Ishikawa (cell line): ENCODE measurements around the gene RAB44.

Experiments
- CEBPB ChIP-seq: IDR thresholded peaks from 2 replicates; pipeline ENCODE4 v1.6.1; 2012
- CREB1 ChIP-seq: IDR thresholded peaks from 2 replicates; pipeline ENCODE4 v1.6.1; 2012; ENCODE audit warnings: low read depth
- EGR1 ChIP-seq: IDR thresholded peaks from 2 replicates; pipeline ENCODE4 v1.6.1; 2012
- EP300 ChIP-seq: IDR thresholded peaks from 2 replicates; pipeline ENCODE4 v1.6.1; 2012; ENCODE audit warnings: borderline replicate concordance
- FOXM1 ChIP-seq: IDR thresholded peaks from 2 replicates; pipeline ENCODE4 v1.6.1; 2012; ENCODE audit warnings: low read depth, borderline replicate concordance
- NFIC ChIP-seq: IDR thresholded peaks from 2 replicates; pipeline ENCODE4 v1.6.1; 2012
- RAD21 ChIP-seq: IDR thresholded peaks from 2 replicates; pipeline ENCODE4 v1.6.1; 2012; ENCODE audit warnings: low read depth
- TAF1 ChIP-seq: IDR thresholded peaks from 2 replicates; pipeline ENCODE4 v1.6.1; 2012; ENCODE audit warnings: low read depth, mild to moderate bottlenecking
- TCF12 ChIP-seq: IDR thresholded peaks from 2 replicates; pipeline ENCODE4 v1.6.1; 2012; ENCODE audit warnings: low read depth
- TEAD4 ChIP-seq: IDR thresholded peaks from 2 replicates; pipeline ENCODE4 v1.6.1; 2012
- YY1 ChIP-seq: IDR thresholded peaks from 2 replicates; pipeline ENCODE4 v1.6.1; 2012; ENCODE audit warnings: low read depth
- ZBTB7A ChIP-seq: IDR thresholded peaks from 2 replicates; pipeline ENCODE4 v1.6.1; 2012; ENCODE audit warnings: low read depth
- TF ChIP-seq, protein P1 (sequence below): IDR thresholded peaks from 2 replicates; pipeline ENCODE4 v1.6.1; 2012
- TF ChIP-seq, protein P2 (sequence below): IDR thresholded peaks from 2 replicates; pipeline ENCODE4 v1.6.1; 2012
- TF ChIP-seq, protein P3 (sequence below): IDR thresholded peaks from 2 replicates; pipeline ENCODE4 v1.6.1; 2012; ENCODE audit warnings: low read depth, mild to moderate bottlenecking

RAB44 gene

DNA sequence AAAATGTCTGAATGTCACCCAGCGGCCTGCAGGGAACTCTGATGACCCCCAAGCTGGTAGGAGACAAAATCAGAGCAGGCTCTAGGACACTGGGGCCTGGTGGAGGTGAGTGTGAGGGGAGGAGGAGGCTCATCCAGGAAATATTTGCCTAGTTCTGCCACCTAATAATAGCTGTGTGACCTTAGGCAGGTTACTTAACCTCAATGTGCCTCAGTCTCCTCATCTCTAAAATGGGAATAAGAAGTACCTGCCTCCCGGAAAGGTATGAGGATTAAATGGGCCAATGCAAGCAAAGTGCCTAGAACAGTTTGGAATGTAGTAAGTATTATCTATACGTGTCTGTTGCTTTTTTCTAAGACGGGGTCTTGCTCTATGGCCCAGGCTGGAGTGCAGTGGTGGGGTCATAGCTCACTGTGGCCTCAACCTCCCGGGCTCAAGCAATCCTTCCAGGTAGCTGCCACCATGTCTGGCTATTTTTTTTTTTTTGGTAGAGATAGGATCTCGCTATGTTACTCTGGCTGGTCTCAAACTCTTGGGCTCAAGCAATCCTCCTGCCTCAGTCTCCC, 60.4 kb downstream of the RAB44 start:
- TF ChIP-seq RAD21 (no peak), YY1 (no peak), TAF1 (no peak), CEBPB (no peak), NFIC (no peak), TEAD4 (no peak), EP300 (no peak), EGR1 (no peak), ZBTB7A (no peak), CREB1 (no peak), TCF12 (no peak), FOXM1 (no peak)
- TF ChIP-seq, protein P1, sequence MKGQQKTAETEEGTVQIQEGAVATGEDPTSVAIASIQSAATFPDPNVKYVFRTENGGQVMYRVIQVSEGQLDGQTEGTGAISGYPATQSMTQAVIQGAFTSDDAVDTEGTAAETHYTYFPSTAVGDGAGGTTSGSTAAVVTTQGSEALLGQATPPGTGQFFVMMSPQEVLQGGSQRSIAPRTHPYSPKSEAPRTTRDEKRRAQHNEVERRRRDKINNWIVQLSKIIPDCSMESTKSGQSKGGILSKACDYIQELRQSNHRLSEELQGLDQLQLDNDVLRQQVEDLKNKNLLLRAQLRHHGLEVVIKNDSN, result no peak
- TF ChIP-seq, protein P2, sequence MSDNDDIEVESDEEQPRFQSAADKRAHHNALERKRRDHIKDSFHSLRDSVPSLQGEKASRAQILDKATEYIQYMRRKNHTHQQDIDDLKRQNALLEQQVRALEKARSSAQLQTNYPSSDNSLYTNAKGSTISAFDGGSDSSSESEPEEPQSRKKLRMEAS, result no peak
- TF ChIP-seq, protein P3, sequence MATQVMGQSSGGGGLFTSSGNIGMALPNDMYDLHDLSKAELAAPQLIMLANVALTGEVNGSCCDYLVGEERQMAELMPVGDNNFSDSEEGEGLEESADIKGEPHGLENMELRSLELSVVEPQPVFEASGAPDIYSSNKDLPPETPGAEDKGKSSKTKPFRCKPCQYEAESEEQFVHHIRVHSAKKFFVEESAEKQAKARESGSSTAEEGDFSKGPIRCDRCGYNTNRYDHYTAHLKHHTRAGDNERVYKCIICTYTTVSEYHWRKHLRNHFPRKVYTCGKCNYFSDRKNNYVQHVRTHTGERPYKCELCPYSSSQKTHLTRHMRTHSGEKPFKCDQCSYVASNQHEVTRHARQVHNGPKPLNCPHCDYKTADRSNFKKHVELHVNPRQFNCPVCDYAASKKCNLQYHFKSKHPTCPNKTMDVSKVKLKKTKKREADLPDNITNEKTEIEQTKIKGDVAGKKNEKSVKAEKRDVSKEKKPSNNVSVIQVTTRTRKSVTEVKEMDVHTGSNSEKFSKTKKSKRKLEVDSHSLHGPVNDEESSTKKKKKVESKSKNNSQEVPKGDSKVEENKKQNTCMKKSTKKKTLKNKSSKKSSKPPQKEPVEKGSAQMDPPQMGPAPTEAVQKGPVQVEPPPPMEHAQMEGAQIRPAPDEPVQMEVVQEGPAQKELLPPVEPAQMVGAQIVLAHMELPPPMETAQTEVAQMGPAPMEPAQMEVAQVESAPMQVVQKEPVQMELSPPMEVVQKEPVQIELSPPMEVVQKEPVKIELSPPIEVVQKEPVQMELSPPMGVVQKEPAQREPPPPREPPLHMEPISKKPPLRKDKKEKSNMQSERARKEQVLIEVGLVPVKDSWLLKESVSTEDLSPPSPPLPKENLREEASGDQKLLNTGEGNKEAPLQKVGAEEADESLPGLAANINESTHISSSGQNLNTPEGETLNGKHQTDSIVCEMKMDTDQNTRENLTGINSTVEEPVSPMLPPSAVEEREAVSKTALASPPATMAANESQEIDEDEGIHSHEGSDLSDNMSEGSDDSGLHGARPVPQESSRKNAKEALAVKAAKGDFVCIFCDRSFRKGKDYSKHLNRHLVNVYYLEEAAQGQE, result no peak

DNA sequence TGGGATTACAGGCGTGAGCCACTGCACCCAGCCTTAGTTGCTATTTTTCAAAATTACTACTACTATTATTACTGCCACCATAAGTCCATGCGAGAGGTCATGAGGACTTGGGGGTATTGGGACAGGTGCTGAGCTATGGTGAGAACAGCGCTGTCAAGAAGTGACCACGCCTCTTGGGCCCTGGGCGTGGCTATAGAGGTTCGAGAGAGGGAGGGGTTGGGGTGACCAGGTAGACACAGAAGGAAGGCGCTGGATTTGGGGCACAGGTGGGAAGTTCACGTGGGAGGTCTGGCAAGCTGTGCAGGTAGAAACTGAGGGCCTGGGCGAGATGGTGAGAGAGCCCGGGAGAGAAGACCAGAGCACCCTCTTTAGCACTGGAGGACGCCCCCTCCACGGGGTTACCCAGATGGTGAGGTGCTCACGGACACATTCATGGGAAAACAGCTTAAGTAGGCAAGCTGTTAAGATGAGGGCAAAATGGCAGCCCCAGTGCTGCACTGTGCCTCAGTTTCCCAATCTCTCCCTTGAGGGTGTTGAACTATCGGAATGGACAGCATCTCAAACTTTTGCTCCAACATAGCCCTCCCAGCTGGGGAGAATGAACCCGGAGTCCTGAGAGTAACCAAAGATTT, 61.0 kb downstream of the RAB44 start:
- TF ChIP-seq YY1, result no peak
- no peak for TF ChIP-seq CEBPB
- TF ChIP-seq TCF12, result no peak
- TF ChIP-seq, protein P1, result no peak
- TF ChIP-seq TEAD4, result no peak
- TF ChIP-seq EP300, result no peak
- no peak for TF ChIP-seq FOXM1
- TF ChIP-seq, protein P2, result no peak
- no peak for TF ChIP-seq RAD21

DNA sequence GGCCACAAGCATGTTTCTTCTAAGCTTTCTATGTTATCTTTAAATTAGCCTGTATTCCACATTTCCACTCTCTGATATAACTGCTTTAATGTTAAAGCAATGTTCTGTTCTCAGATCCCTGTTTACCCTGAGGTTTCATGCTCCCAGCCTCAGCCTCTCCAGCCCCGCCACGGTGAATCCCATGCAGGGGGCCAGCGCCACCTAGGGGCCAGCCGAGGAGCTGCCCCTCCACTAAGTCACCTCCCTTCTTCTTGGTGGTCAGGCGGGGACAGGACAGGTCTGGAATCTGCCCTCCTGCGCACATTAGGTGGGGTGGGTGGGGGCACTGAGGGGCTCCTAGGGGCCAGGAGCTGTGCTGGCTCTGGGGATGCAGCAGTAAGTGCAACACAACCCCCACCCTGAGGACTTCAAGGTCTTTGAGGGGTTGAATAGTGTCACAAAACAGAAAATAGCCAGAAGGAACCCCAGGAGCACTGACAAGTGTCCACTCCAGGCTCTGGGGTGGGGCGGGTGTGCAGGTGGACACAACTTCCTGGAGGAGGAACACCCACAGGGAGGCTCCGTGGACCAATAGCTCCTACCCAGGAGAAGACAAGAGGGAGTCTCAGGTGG, 61.6 kb downstream of the RAB44 start:
- TF ChIP-seq TEAD4 (no peak), RAD21 (peak; percentile 93)

DNA sequence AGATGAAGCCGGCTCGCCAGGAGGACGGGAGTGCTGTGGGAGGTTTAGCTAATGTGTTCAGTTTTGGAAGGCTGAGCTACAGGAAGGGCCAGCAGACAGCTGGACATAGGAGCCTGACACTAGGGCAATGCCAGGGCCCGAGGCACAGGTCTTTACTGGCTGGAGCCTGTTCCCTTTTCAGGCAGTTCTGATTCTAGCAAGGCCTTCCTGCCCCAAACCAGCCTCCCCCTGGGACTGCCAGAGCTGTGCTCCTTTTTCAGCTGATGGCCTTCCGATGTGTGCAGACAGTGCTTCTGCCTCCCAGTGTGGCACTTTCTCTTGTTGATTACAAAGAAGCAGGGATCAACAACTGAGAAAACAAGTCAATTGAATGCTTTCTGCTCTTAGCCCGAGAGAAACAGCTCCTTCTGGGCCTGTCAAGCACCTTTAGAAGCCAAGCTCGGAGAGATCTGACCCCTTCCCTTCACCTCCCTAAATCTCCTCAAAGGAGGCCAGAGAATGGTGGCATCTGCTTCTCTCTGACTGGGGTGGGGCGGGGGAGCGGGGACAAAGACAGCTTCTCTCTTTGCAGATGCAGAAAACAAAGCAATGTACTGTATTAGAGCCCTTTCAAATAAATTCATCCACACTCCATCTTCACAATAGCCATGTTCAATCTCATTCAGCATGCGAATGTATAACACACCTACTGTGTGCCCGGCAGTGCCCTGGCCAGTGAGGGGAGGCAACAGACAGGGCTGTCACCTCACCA, 63.2 kb downstream of the RAB44 start:
- TF ChIP-seq ZBTB7A, result no peak
- TF ChIP-seq, protein P1, result no peak
- no peak for TF ChIP-seq TCF12
- no peak for TF ChIP-seq CEBPB
- TF ChIP-seq, protein P2, result no peak
- TF ChIP-seq TAF1, result no peak
- no peak for TF ChIP-seq CREB1
- no peak for TF ChIP-seq FOXM1
- TF ChIP-seq, protein P3, result no peak
- TF ChIP-seq NFIC, result no peak
- no peak for TF ChIP-seq EGR1
- no peak for TF ChIP-seq EP300
- no peak for TF ChIP-seq YY1
- no peak for TF ChIP-seq RAD21
- no peak for TF ChIP-seq TEAD4

DNA sequence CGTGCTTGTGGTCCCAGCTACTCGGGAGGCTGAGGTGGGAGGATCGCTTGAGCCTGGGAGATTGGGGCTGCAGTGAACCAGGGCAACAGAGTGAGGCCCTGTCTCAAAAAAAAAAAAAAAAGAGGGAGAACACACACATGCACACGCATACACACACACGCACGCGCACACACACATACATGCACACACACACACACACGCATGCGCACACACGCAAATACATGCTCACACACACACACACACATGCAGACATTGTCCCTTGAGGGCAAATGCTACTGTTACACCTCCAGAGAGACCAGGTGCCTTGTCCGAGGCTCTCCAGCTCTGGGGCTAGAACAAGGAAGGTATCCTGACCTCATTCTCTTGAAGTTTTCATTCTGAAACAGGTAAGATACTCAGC, 64.5 kb downstream of the RAB44 start:
- TF ChIP-seq RAD21, result no peak
- no peak for TF ChIP-seq FOXM1
- no peak for TF ChIP-seq CREB1
- no peak for TF ChIP-seq TEAD4
